Peyer's patch (tissue), 4 donors: ENCODE data around the gene PHKA1. TPM values are rescaled to one million over a fixed set of nuclear protein-coding genes. Genes with fewer than 3 reads are reported as not detected.

Experiments used
- DNase-seq, 3 donors: peaks; one replicate each; pipeline ENCODE4 v3.0.0-alpha.2; 2017 to 2019
- H3K27ac ChIP-seq, 4 donors: fragments of 200-600 bp; sonication (generic); one replicate each; pipeline ENCODE4 v1.5.1; 2016 to 2019
- H3K27me3 ChIP-seq, 2 donors: fragments of 200-600 bp; sonication (generic); one replicate each; pipeline ENCODE4 v1.5.1; 2019
- H3K36me3 ChIP-seq, 3 donors: fragments of 200-600 bp; sonication (generic); one replicate each; pipeline ENCODE4 v1.5.1; 2016 to 2019
- H3K4me1 ChIP-seq, 4 donors: fragments of 200-600 bp; sonication (generic); one replicate each; pipeline ENCODE4 v1.5.1; 2016 to 2019
- H3K4me3 ChIP-seq, 4 donors: fragments of 200-600 bp; sonication (generic); 1 replicate in 3 of 4; 2 replicates in 1 of 4; pipeline ENCODE4 v1.5.1; 2016 to 2019; ENCODE audit warnings: mild to moderate bottlenecking in 1 of 4
- H3K9me3 ChIP-seq, 4 donors: fragments of 200-600 bp; sonication (generic); one replicate each; pipeline ENCODE4 v1.5.1; 2016 to 2019; ENCODE audit warnings: mild to moderate bottlenecking in 1 of 4
- CTCF ChIP-seq, 6 experiments: fragments of 450-650 bp in 4 of 6; fragments of 200-600 bp in 2 of 6; sonication (generic) in 1 of 6; IDR thresholded peaks; one replicate each; pipeline ENCODE4 v1.5.1; 2017 to 2019; ENCODE audit warnings: antibody characterized with exemption in 6 of 6, mild to moderate bottlenecking in 3 of 6, moderate library complexity in 1 of 6
- POLR2A ChIP-seq, 2 donors: fragments of 450-650 bp; IDR thresholded peaks; one replicate each; pipeline ENCODE4 v1.5.1; 2017; ENCODE audit warnings: antibody characterized with exemption in 2 of 2, mild to moderate bottlenecking in 2 of 2, moderate library complexity in 2 of 2
- total RNA-seq, 4 donors: library from RNA; depleted of rRNA; stranded (reverse); fragments of >200 nt; gene quantifications; one replicate each; pipeline ENCODE4 v1.1.0, GENCODE V29; 2016

The PHKA1 gene
- total RNA-seq, 4 donors from 2014 or later = 2.5 to 6.3 (median 4.4) TPM

GRCh38 chrX:72652082-72652481, 62.0 kb downstream of the PHKA1 start:
- Histone ChIP-seq H3K36me3 (no peaks in the 10 kb centered on the region), H3K27ac (no peak overlapping the region), H3K9me3 (no peaks in the 10 kb centered on the region), H3K27me3 (no peaks in the 10 kb centered on the region), H3K4me3 (no peak overlapping the region), H3K4me1 (no peaks in the 10 kb centered on the region)
- DNase-seq = no peak
- TF ChIP-seq POLR2A (IDR thresholded peaks at IDR 0.05) = no peak
- no peak for TF ChIP-seq CTCF (IDR thresholded peaks at IDR 0.05)

- H3K27ac ChIP-seq = no peak overlapping the region
- H3K4me1 ChIP-seq = no peaks in the 10 kb centered on the region
- no peaks in the 10 kb centered on the region for H3K36me3 ChIP-seq
- no peaks in the 10 kb centered on the region for H3K9me3 ChIP-seq
- no peak overlapping the region for H3K4me3 ChIP-seq
- H3K27me3 ChIP-seq = no peaks in the 10 kb centered on the region
- TF ChIP-seq POLR2A (IDR thresholded peaks at IDR 0.05) (no peak), CTCF (IDR thresholded peaks at IDR 0.05) (no peak)
- DNase-seq = no peak
Observed at GRCh38 chrX:72644946-72645345, 69.2 kb downstream of the PHKA1 start.

GRCh38 chrX:72641611-72642010, 72.5 kb downstream of the PHKA1 start:
- no peak for DNase-seq
- Histone ChIP-seq H3K27ac (no peak overlapping the region), H3K9me3 (no peaks in the 10 kb centered on the region), H3K36me3 (no peaks in the 10 kb centered on the region), H3K4me1 (no peaks in the 10 kb centered on the region), H3K27me3 (no peaks in the 10 kb centered on the region), H3K4me3 (no peak overlapping the region)
- TF ChIP-seq POLR2A (IDR thresholded peaks at IDR 0.05) (no peak), CTCF (IDR thresholded peaks at IDR 0.05) (no peak)

GRCh38 chrX:72635930-72636329, 78.2 kb downstream of the PHKA1 start:
- H3K4me3 ChIP-seq = no peak overlapping the region
- no peak overlapping the region for H3K27ac ChIP-seq
- H3K4me1 ChIP-seq = no peaks in the 10 kb centered on the region
- H3K27me3 ChIP-seq = no peaks in the 10 kb centered on the region
- H3K9me3 ChIP-seq = no peaks in the 10 kb centered on the region
- no peaks in the 10 kb centered on the region for H3K36me3 ChIP-seq
- no peak for DNase-seq
- TF ChIP-seq POLR2A (IDR thresholded peaks at IDR 0.05) = no peak
- TF ChIP-seq CTCF (IDR thresholded peaks at IDR 0.05) = no peak

- Histone ChIP-seq H3K4me3 (no peak overlapping the region), H3K4me1 (no peaks in the 10 kb centered on the region), H3K27me3 (no peaks in the 10 kb centered on the region), H3K27ac (no peak overlapping the region), H3K9me3 (no peaks in the 10 kb centered on the region), H3K36me3 (no peaks in the 10 kb centered on the region)
- DNase-seq = no peak
- TF ChIP-seq POLR2A (IDR thresholded peaks at IDR 0.05) = no peak
- TF ChIP-seq CTCF (IDR thresholded peaks at IDR 0.05) = no peak
Observed at GRCh38 chrX:72634331-72634730, 79.8 kb downstream of the PHKA1 start.

GRCh38 chrX:72630185-72630584, 83.9 kb downstream of the PHKA1 start:
- Histone ChIP-seq H3K36me3 (no peaks in the 10 kb centered on the region), H3K4me3 (no peak overlapping the region), H3K27ac (no peak overlapping the region), H3K9me3 (no peaks in the 10 kb centered on the region), H3K4me1 (no peaks in the 10 kb centered on the region), H3K27me3 (no peaks in the 10 kb centered on the region)
- TF ChIP-seq POLR2A (IDR thresholded peaks at IDR 0.05) = no peak
- no peak for TF ChIP-seq CTCF (IDR thresholded peaks at IDR 0.05)
- no peak for DNase-seq
